ENCODE measurements around the gene GBF1.
"Not testable (repeated sequence)": the region's sequence is repeated elsewhere in the genome, so short reads cannot be mapped to it uniquely, and the experiment has no call there.

The GBF1 gene

DNA sequence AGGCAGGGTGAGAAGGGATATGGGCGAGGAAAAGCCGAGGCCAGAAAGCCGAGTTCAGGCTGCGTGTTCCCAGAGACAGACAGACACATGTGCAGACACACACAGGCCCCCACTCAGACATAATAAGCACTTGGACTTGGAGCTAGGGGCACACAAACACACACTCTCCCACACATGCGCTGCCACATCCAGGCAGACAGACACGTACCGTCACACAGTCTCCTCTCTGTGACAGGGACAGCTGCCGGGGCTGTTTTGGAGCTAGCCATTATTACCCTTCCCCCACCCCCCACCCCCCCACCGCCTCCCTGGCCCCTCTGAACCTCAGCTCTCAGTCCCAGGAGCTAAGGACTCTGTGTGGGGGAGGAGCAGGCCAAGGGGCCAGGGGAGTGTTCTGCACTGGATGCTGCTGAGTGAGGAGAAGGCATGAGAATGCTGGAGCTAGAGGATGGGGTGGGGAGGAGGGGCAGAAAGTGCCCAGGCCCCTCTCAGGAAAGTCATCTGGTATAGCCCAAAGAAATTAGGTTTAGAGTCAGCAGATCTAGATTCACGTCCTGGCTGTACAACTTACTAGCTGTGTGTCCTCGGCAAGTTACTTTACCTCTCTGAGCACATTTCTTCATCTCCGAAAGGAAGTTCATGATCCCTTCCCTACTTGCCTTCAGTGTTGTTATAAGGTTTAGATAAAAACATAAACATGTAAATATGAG, 10.3 kb upstream of the GBF1 start:
- DNase-seq (ENCODE audit: low read depth), result no peak

DNA sequence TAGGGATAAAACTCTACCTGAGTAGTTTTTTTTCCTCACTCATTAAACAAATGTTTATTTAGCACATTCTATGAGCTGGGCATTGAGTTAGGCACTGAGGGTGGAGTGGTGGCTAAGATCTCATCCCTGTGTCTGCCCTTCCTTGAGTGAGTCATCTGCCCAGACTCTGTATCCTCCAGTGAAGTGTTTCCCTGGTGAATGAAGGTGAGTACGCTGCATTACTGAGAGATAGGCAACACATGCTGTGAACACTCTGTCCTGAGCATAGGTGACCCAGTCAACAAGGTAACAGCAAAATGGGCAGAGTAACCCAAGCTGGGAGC, 9.8 kb upstream of the GBF1 start:
- no peak for DNase-seq (ENCODE audit: low read depth)

DNA sequence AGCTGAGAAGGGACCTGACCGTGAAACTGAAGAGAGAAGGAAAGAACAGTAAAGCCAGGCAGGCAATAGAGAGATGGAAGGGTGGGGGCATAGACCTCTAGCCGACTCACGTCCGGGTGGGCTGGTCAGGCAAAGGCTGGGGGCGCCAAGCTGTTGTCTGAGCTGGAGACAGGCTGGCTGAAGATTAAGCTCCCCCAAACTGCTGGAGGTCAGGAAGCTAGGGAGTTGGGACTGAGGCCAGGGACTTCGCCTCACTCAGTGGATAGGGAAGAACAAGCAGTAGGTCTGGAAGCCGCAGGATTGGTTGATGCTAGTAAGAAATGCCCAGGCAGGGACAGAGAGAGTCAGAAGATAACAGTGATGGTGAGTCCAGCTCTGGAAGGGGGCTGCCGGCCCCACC, 9.3 kb upstream of the GBF1 start:
- no peak for DNase-seq (ENCODE audit: low read depth)

DNA sequence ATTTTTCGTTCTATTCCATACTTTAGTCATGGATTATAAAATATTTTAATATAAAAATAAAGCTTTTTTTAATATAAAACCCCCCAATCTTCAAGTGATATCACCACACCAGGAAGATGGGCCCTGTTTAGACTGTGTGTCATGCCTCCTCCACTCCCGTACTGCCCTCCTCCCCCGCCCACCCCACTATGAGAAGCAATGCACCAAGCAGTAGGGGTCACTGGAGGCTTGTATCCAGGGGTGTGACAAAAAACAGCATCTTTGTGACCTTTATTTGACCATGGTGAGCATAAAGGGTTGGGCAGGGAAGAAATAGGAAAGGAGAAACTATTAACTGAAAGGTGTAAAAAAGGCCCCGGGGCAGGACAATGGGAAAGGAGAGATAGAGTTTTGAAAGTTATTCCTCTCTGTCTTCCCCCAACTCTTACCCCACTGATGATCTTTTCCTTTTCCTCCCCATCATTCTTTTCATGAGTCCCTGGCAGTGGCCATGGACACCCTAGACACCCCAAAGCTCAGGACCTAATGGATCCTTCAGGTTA, 7.5 kb upstream of the GBF1 start:
- DNase-seq (ENCODE audit: low read depth), result no peak

DNA sequence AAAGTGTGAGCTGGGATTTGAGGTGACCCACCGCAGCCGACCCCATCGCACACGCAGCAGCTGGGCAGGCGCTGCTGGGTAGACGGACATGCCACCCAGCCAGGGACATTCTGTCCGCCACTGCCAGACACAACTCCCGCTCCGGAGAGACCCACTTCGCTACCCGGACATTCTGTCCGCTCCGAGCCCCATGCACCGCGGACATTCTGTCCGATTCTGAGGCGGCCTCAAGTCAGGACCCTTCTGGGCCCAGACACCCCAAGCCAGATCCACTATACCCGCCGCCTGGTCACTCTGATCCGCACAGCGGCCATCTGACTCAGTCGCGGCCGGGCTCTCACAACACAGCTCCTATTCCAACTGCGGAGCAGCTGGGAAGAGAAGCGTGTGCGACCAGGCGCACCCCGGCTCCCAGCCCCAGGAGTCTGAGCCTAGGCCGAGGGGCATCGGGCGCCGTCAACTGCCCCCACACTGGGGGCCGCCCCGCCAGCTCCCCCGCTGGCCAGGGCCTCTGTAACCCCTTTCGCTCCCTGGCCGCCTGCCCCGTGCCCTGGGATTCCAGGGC, 4.8 kb upstream of the GBF1 start:
- DNase-seq (ENCODE audit: low read depth), result no peak

DNA sequence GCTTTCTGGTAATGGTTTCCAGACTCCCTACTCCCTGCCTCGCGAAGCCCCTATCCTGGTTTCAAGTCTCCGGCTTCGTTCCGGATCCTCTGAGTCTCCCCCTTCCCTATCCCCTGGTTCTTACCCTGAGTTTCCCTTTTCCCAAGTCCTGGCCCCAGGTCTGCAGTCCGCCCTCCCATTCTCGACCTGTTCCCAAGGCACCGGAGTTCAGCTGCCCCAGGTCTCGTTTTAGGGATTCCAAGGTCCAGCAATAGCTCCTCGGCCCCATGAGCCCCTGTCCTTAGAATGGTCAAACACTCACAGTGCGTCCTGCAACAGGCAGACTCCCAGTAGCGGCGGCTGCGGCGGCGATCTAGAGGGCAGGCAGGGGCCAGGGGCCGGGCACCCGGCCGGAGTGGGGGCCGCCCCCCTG, 4.3 kb upstream of the GBF1 start:
- no peak for DNase-seq (ENCODE audit: low read depth)

DNA sequence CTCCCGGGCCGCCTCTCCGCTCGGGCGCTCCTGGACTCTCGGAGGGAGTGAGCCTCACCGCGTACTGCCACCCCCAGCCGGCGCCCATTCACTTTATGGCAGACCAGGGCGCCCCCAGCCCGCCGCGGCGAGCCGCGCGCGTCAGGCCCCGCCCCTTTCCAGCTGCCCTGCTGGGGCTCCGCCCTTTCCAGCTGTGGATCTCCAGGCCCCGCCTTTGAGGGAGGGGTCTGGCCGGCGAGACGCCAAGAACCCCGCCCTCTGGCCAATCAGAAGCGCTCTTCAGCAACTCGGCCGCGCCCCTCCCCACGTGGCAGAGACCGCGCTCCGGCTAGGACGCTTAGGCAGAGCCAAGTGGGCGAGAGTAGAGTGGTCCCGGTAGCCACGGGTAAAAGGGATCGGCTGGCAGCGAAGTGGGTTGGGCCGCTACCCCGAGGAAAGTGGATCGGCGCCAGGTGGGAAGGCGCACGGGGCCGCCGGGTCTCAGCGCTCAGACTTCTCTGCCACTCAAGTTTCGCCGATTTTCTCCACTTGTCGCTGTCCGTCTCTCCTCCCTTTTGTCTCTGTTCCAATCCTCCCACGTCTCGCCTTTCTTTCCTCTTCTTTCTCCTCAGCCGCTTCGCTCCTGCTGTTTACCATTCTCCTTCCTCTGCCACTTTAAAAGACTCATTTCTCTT, 3.8 kb upstream of the GBF1 start, which contains the start of gene PITX3:
TSS of gene PITX3 (minus strand) at position 69 of the 674 bp plus-strand sequence. CDS start 9,432 bp downstream, outside the sequence.
- DNase-seq (ENCODE audit: low read depth), result peak; percentile 13

DNA sequence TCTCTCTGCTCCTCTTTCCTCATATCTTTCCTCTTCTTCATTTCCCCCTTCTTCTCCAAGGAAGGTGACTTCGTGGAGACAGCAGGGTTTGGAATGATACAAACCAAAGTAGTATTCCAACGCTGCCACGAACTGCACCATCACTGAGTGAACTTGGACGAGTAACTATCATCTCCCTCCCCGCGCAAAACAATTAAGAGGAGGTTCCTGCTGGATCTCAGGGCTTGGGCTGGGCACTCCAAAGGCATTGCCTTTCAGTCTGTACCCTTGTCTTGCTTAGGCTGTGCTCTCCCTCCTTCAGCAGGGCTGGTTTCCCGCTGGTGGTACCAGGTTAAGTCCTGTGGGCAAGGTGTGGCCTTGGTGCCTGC, 3.2 kb upstream of the GBF1 start:
- DNase-seq (ENCODE audit: low read depth), result no peak

DNA sequence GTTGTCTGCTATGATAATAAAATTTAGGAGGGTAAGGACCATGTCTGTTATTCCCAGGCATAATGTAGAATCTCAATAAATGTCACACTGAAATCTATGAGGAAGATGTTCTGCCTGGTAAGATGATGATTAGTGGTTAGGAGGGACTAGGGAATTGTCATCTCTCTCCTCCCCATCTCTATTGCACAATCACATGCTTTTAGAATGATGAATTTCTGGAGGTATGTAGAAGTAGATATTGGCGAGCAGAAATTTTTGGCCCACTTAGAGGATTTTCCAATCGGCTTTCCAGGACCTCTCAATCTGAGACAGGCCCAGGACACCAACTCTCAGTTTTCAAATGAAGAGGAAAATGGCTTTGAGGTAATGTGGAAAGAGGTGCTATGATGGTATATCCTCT, 2.0 kb upstream of the GBF1 start:
- peak; percentile 77 for DNase-seq (ENCODE audit: low read depth)

DNA sequence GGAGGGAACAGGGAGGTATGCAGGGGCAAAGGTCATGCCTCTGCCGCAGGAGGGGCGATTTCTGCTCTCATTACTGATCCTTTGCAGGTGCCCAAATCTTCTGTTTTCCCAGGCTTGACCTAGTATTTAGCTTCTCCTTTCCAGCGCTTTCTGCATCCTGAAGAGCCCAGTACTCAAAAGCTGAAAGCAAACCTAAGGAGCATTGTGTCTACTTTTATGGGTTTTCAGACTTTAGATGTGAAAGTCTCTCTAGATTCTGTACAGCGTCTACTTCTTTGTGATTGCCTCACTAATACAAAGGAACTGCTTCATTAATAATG, 560 bp downstream of the GBF1 start:
- DNase-seq (ENCODE audit: low read depth), result no peak

DNA sequence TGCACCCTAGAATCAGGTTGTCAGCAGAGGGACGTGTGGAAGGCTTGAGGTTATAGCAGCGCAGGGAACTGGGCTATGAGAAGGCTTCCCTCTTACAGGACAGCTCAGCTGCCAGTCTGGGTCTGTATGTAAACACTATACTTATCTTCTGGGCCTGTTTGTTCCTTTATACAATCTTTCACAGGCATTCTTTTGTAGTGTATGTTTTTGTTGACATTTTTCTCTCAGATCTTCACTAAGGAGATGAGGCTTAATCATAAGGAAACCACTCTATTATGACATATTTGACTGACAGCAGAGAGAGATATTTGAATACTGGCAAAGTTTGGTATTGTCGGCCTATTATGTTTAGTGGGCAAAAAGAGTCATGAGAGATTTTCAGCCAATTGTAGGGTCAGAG, 929 bp downstream of the GBF1 start:
- DNase-seq (ENCODE audit: low read depth), result no peak

DNA sequence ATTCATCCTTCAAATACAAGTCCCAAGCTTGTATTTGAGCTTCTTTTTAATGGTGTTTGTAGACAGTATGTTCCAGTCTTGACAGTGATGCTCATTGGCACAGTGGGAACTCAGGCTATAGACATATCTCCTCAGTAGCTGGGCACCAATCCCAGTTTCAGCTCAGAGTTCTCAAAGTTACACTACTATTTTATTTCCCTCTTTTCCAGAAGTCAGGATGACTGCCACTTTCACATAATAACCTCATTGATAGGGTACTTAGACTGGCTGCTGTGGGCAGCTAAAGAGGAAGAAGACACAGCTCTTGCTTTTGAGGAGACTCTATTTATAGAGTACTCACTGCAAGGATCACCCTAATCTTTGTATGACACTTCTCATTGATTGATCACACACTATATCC, 2.4 kb downstream of the GBF1 start:
- DNase-seq (ENCODE audit: low read depth), result no peak

DNA sequence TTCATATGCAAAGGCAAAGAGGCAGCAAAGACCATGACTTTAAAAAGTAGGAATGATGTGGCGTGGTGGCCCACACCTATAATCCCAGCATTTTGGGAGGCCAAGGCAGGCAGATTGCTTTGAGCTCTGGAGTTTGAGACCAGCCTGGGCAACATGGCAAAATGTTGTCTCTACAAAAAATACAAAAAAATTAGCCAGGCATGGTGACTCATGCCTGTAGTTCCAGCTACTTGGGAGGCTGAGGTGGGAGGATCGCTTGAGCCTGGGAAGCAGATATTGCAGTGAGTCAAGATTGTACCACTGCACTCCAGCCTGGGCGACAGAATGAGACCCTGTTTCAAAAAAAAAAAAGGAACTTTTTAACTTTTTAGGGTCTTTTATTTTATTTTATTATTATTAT, 7.2 kb downstream of the GBF1 start:
- not testable (repeated sequence) for DNase-seq (ENCODE audit: low read depth)

DNA sequence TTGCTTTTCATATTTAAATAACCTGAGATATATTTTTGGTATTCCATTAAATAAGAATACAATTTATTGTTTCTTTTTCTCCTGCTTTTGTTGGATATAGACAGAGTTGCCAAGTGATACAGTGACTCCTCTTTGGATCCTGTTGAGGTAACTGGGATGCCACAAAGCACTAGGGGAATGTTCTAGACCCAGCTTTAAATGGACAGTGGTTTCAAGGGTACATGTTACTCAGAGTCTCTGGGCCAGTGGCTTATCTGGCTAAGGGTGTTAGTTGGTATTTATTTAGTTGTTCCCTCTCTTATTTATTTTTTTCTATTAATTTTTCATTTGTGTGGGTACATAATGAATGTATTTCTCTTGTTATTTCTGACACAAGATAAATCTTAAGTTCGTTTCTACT, 9.1 kb downstream of the GBF1 start:
- DNase-seq (ENCODE audit: low read depth), result no peak

DNA sequence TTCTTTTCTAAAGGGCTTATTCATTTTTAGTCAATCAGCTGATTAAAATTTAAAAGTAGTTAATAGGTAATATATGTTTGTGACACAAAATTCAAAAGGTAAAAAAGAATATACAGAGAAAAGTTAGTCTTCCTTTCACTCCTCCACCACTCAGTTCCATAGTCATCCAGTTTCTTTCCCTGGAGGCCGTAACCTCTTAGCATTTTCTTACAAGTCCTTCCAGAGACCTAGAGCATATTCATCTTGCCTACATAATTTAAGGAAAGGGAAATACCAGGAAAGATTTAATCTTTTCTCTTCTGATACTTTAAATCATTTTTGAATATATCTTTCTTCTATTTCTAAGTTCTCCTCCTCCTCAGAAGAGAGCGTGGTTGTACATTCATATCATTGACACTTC, 10.1 kb downstream of the GBF1 start:
- DNase-seq (ENCODE audit: low read depth), result no peak

DNA sequence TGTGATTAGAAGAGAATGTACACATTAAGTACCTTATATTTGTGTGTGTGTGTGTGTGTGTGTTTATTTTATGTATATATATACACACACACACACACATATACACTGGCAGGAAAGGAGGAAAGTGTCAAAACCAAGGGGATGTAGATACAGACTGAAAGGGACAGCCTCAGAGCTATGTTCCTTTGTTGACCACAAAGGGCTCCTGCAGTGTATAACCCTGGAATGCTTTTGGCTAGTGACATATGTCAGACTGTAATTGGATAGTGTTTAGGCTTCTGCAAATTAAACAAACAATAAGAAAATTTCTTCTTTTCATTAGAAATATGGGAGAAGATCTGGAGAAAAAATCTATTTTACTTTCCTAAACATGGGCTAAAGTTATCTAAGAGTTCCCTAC, 15.9 kb downstream of the GBF1 start:
- DNase-seq (ENCODE audit: low read depth), result no peak

DNA sequence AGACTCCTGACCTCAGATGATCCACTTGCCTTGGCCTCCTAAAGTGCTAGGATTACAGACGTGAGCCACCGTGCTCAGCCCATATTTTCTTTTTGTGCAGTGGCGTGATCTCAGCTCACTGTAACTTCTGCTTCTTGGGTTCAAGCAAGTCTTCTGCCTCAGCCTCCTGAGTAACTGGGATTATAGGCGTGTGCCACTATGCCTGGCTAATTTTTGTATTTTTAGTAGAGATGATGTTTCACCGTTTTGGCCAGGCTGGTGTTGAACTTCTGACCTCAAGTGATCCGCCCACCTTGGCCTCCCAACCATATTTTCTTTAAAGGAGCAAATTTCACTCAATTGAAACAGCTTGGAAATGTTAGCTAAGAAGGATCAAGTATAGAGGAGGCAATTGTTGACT, 16.5 kb downstream of the GBF1 start:
- no peak for DNase-seq (ENCODE audit: low read depth)

DNA sequence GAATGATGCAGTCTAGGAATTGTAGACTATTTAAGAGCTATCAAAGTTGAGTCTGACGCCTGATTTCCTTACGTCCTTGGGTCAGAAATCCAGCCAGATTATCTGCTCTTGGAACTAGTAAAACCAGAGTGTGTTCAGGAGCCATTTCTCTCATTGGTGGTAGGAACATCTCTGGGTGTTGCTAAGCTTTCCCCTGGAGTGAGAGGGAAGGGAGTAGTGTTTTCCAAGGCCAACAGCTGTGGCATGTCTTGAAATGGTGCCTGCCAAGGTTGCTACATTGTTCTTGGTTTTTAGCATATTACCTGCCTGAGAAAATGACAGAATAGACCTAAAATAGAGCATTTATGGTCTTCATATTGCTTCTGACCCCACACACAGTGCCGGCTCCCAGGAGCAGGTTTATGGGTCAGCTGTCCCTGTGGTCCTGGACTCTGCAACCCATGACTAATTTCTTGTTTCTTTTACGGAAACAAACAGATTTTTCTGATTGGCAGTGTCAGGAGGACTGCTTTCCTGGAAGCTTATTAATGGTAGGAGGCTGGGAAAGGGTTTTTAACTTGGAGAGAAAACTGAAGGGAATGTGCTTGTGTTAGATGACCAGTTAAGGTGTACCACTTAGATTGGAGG, 17.5 kb downstream of the GBF1 start:
- no peak for DNase-seq (ENCODE audit: low read depth)

DNA sequence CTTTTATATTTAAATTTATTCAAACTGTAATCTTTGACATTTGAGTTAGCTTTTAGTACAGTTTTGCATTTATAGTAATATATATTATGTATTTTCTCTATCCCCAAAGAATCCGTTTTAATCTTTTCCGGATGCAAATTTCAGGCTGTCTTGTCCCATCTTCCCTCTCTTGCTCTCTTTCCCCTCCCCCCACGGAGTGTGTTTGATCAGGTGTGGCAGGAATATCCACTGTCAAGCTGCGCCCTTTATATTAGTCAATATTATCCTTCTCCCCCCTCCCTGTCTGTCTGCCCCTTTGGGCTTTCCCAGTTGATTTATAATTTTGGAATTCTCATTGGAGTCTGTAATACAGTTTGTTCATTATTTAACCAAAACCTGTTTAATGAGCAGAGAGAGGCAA, 19.0 kb downstream of the GBF1 start:
- no peak for DNase-seq (ENCODE audit: low read depth)

DNA sequence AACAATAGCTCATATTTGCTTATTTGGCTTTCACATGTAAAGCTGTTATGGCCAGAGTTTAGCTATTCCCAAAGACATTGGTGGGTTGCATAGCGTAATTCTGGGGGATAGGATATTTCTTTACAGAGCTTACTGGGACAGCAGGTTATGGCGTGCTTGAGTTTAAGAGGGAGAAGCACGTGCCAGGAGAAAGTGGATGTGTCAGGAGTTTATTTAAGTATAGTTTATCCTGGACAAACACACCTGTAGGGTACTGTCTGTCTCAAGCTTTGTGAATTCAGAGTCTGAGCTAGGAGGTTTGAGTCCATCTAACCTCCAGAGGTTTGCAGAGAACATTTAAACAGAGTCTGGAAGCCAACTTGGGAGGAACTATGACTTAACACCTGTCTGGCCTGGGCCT, 21.3 kb downstream of the GBF1 start:
- no peak for DNase-seq (ENCODE audit: low read depth)

DNA sequence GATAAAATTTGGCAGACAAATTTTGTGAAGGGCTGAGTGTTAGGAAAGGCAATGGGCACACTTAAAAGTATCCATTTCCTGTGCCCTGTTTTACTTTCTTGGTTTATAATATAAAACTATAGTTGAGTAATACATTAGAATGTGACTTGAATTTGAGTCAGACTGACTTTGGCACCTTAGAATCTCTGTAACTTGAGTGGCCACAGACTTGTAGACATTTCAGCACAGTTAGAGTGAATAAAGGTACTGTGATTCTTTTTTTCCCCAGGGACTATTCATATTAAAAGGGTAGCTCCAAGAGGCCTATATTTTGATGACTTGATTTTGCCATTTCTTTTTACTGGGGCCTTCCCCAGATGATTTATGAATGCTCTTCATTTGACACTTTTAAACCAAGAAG, 22.4 kb downstream of the GBF1 start:
- DNase-seq (ENCODE audit: low read depth), result peak; percentile 44

DNA sequence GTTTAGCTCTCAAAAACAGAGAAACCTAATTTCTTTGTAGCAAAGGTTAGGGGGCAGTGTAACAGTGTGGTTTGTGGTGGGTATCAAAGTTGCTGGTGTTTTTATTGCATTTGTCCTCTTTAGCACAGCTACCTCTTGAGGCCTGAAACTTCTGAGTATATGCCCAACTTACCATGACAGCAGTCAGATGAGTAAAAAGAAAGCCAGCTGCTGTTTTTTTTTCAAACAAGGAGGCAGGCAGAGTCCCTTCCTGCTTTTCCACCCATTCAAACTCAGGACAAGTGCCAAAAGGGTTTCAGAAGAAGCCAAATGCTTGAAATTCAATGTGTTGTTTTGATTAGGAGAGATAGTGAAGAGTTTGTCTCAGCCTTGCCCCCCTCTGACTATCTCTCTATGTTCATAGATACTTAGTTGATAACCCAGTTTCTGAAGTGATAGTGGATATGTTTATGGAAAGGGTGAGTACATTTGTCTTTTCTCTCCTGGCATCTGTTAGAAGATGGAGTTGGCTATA, 23.1 kb downstream of the GBF1 start:
- DNase-seq (ENCODE audit: low read depth), result peak; percentile 24

DNA sequence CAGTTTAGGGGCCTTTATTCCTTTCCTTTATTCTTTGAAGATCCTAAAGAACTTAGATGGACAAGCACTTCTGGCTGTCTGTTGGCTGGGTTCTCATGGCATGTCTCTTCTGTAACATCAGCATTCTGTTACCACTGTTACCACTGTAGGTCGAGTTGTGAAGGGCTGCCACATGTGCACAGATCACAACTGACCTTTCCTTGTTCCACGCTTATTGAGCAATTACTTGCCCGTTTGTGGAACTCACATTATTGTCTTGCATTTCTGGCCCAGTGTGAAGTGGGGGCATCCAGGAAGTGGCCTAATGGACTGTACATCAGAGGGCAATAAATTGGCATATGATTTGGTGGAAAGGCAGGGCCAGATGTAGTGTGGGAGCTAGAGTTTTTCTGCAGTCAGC, 23.7 kb downstream of the GBF1 start:
- peak; percentile 20 for DNase-seq (ENCODE audit: low read depth)
